ENCODE measurements around the gene GPR157.

GRCh38 chr1:9088807-9089206, 40.1 kb downstream of the GPR157 start:
- TF ChIP-seq MAX (IDR thresholded peaks at IDR 0.05): no peak
- no peak for TF ChIP-seq EP300 (IDR thresholded peaks at IDR 0.05; ENCODE audit: borderline replicate concordance)
- no peak for TF ChIP-seq USF1 (IDR thresholded peaks at IDR 0.05)
- TF ChIP-seq NFIC (IDR thresholded peaks at IDR 0.05): no peak
- TF ChIP-seq YY1 (IDR thresholded peaks at IDR 0.05; ENCODE audit: low read depth): no peak
- TF ChIP-seq FOXM1 (IDR thresholded peaks at IDR 0.05; ENCODE audit: borderline replicate concordance, low read depth): no peak
- TF ChIP-seq TAF1 (IDR thresholded peaks at IDR 0.05; ENCODE audit: low read depth): no peak
- no peak for TF ChIP-seq REST (IDR thresholded peaks at IDR 0.05; ENCODE audit: low read depth)
- no peak for TF ChIP-seq TEAD4 (IDR thresholded peaks at IDR 0.05)

Measured in Ishikawa (cell line).